NB4 (cell line): ENCODE results near the gene DOC2B.

ENCODE experiments used
- CTCF ChIP-seq: IDR thresholded peaks from one replicate; pipeline ENCODE4 v1.5.1; 2012; ENCODE audit warnings: low read depth, low read length
- MAX ChIP-seq: IDR thresholded peaks from 2 replicates; pipeline ENCODE4 v1.6.1; 2011; ENCODE audit warnings: low read depth, low read length
- POLR2A ChIP-seq: IDR thresholded peaks from 2 replicates; pipeline ENCODE4 v1.6.1; 2011; ENCODE audit warnings: mild to moderate bottlenecking; ENCODE audit not compliant: insufficient read length; ENCODE audit errors: extremely low read depth

- no peak for TF ChIP-seq CTCF
- no peak for TF ChIP-seq POLR2A
- TF ChIP-seq MAX: no peak
Measured at GRCh38 chr17:208429-208828, 27.0 kb upstream of the DOC2B start.
